Thoracic aorta (tissue), 2 donors: ENCODE measurements around the gene TMEM9. TPM values are rescaled to one million over a fixed set of nuclear protein-coding genes. Genes with fewer than 3 reads are reported as not detected.

Source experiments
- ATAC-seq: fragments of 150-250 bp; one replicate; pipeline ENCODE4 v1.8.0; 2017; ENCODE audit warnings: low read depth; ENCODE audit not compliant: insufficient number of reproducible peaks, low FRiP score
- DNase-seq: peaks from one replicate; pipeline ENCODE4 v3.0.0-alpha.2; 2020; ENCODE audit warnings: low spot score
- H3K27ac ChIP-seq, 2 donors: fragments of 200-600 bp; sonication (generic); 1 replicate in 1 of 2; 2 replicates in 1 of 2; pipeline ENCODE4 v1.5.1; 2016; ENCODE audit warnings: mild to moderate bottlenecking in 2 of 2, moderate library complexity in 2 of 2
- H3K27me3 ChIP-seq: fragments of 200-600 bp; sonication (generic); replicated peaks from 2 replicates; pipeline ENCODE4 v1.6.0; 2016; ENCODE audit warnings: mild to moderate bottlenecking; ENCODE audit not compliant: insufficient read depth
- H3K36me3 ChIP-seq: fragments of 200-600 bp; sonication (generic); one replicate; pipeline ENCODE4 v1.5.1; 2016
- H3K4me1 ChIP-seq, 2 donors: fragments of 200-600 bp; sonication (generic); 1 replicate in 1 of 2; 2 replicates in 1 of 2; pipeline versions ENCODE4 v1.5.1 to v1.6.0; 2016; ENCODE audit warnings: low read depth in 2 of 2, mild to moderate bottlenecking in 1 of 2; ENCODE audit not compliant: control insufficient read depth in 1 of 2
- H3K4me3 ChIP-seq: fragments of 200-600 bp; sonication (generic); 2 replicates; pipeline ENCODE4 v1.5.1; 2016; ENCODE audit warnings: mild to moderate bottlenecking
- H3K9me3 ChIP-seq: fragments of 200-600 bp; sonication (generic); 2 replicates; pipeline ENCODE4 v1.5.1; 2016
- CTCF ChIP-seq: fragments of 200-600 bp; sonication (generic); IDR thresholded peaks from one replicate; pipeline ENCODE4 v1.5.1; 2019; ENCODE audit warnings: antibody characterized with exemption
- total RNA-seq, 2 donors: library from RNA; depleted of rRNA; stranded (reverse); fragments of >200 nt; gene quantifications; one replicate each; pipeline versions ENCODE4 v1.1.0 to v1.2.3, GENCODE V29; 2016

TMEM9 gene
- total RNA-seq, 2 donors from 2014 or later: 30.0 to 58.2 TPM

DNA sequence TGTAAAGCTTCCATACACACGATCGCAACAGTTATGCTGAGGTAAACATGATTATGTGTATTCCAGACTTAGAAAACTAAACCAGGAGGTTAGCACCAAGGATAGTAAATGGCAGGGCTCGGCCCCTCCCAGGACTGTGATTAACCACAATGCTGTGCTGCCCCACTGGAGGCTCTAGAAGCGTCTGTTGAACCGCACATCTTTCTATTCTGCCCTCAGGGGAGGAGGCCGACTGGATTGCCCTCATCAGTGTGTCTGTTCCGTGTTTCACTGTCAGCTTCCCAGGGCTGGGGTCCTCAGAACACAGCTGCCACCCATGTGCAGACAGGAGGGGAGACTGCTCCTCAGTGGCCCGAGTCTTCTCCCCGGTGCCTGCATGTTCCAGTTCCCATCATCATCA, 14.5 kb downstream of the TMEM9 start:
- TF ChIP-seq CTCF: no peak
- H3K36me3 ChIP-seq: peaks cover 25% of the 10 kb centered on the region
- no peaks in the 10 kb centered on the region for H3K27me3 ChIP-seq
- H3K9me3 ChIP-seq: no peaks in the 10 kb centered on the region
- ATAC-seq: no peak
- no peak overlapping the region for H3K27ac ChIP-seq
- no peak for DNase-seq
- peaks cover 9 to 18% of the 10 kb centered on the region in 2 donors for H3K4me1 ChIP-seq
- no peak overlapping the region for H3K4me3 ChIP-seq

- TF ChIP-seq CTCF: no peak
Observed at GRCh38 chr1:201139306-201139705, 15.0 kb downstream of the TMEM9 start.

DNA sequence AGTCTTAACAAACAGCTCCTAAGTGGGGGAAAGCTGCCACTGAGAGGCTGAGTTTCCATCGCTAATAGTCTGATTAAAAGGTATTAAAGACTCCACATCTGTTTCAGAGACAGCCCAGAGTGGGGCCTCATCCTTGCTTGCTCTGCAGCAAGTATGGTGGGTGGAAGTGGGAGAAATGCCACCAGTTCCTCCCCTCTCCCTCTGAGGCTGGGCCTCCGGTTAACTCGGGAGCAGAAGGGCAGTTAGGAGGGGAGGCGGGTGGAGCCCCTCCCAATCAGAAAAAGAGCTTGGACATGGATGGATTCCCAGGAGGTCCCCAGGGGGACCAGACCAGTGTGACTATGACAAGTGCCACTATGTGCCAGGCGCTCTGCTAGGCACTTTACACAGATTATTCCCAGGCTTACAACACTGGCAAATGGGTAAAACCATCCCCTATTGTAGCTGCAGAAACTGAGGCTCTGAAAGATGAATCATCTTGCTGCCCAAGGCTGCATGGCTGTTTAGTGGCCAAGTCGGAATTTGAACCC, 15.9 kb downstream of the TMEM9 start:
- ATAC-seq (no peak), DNase-seq (no peak)
- Histone ChIP-seq H3K9me3 (no peaks in the 10 kb centered on the region), H3K27ac (peak overlapping the region; percentile 54 to 60), H3K27me3 (no peaks in the 10 kb centered on the region), H3K4me1 (peaks cover 9 to 18% of the 10 kb centered on the region in 2 donors), H3K4me3 (no peak overlapping the region), H3K36me3 (peaks cover 27% of the 10 kb centered on the region)
- TF ChIP-seq CTCF: no peak

More at GRCh38 chr1:201139306-201139705, 15.0 kb downstream of the TMEM9 start:
- Histone ChIP-seq H3K27ac (no peak overlapping the region), H3K4me1 (peaks cover 9 to 18% of the 10 kb centered on the region in 2 donors), H3K4me3 (no peak overlapping the region), H3K9me3 (no peaks in the 10 kb centered on the region), H3K27me3 (no peaks in the 10 kb centered on the region), H3K36me3 (peaks cover 26% of the 10 kb centered on the region)
- ATAC-seq (no peak), DNase-seq (no peak)

- DNase-seq: peak; percentile 19
- peak overlapping the region; percentile 54 to 60 for H3K27ac ChIP-seq
- no peak for TF ChIP-seq CTCF
- ATAC-seq: peak; percentile 92
- H3K27me3 ChIP-seq: no peaks in the 10 kb centered on the region
- H3K4me3 ChIP-seq: no peak overlapping the region
- peaks cover 24% of the 10 kb centered on the region for H3K36me3 ChIP-seq
- peaks cover 9 to 18% of the 10 kb centered on the region in 2 donors for H3K4me1 ChIP-seq
- no peaks in the 10 kb centered on the region for H3K9me3 ChIP-seq
Observed at GRCh38 chr1:201137579-201138310, 16.5 kb downstream of the TMEM9 start.

DNA sequence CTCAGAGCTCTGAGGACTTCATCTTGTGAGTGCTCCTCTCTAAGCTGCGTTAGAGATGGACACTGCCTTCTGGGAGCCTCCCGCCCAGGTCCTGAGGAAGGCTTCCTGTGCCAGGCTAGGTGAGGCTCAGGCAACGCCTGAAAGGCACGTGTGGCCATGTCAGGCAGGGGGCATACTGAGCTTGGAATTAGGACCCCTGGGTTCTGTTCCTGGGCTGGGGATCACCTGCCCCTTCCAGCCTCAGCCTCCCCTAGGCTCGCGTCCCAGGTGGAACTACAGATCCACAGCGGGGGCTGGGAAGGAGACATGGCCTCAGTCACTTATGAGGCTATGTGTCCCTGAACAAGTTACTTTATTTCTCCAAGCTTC, 17.3 kb downstream of the TMEM9 start:
- DNase-seq (no peak), ATAC-seq (no peak)
- peaks cover 24% of the 10 kb centered on the region for H3K36me3 ChIP-seq
- H3K9me3 ChIP-seq: no peaks in the 10 kb centered on the region
- no peak for TF ChIP-seq CTCF
- no peak overlapping the region for H3K4me3 ChIP-seq
- peak overlapping the region; percentile 54 to 57 for H3K27ac ChIP-seq
- no peaks in the 10 kb centered on the region for H3K27me3 ChIP-seq
- H3K4me1 ChIP-seq: peaks cover 9 to 18% of the 10 kb centered on the region in 2 donors
